HG03439 (cell line): ENCODE results near the gene FLNC.
A peak's percentile ranks its signal among the peaks of the same experiment; 100 is the strongest.

Experiments used
- ATAC-seq: cut with Tn5 transposase; IDR thresholded peaks from one replicate; pipeline ENCODE4 v1.9.1; 2021; ENCODE audit warnings: mild to moderate bottlenecking, moderate library complexity; ENCODE audit not compliant: unreplicated experiment

The FLNC gene

DNA sequence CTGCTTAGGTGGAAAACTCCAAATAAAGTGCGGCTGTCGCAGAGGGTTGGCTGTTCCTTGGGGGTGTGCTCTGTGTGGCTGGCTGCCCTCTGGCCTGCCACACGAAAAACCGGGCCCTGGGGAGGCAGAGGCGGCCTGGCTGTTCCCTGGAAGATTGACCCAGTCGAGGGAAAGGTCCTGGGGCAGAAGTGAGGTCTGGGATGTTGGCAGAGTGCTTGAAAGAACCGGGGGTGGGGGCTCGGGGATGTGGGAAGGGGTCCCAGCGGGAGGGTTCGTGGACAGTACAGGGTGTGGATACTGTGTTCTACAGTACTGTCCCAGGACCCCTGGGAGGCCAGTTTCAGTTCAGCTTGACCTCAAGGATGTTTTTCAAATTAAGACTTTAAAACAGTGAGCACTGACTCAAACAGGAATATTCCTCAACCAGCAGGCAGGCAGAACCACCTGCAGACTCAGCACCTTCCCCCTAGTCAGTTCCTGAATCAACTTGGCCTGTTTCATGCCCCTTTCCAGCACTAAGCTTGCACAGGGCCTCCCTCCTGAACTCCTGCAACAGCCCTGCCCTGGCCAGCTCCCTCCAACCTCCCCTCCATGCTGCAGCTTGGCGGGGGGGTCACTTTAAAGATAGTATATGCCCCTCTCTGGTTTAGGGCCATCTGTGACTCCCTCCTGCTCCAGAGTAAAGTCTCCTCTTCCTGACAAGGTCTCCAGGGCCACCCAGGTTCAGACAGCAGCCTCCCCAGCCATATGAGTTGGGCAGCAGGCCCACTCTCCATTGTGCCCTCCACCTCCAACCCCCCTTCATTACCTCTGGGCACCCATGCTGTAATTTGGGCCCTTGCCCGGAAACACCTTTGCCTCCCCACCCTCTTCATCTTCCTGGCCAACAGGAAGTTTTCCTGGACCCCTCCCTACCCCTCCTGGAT, 29.3 kb downstream of the FLNC start:
- ATAC-seq = no peak

DNA sequence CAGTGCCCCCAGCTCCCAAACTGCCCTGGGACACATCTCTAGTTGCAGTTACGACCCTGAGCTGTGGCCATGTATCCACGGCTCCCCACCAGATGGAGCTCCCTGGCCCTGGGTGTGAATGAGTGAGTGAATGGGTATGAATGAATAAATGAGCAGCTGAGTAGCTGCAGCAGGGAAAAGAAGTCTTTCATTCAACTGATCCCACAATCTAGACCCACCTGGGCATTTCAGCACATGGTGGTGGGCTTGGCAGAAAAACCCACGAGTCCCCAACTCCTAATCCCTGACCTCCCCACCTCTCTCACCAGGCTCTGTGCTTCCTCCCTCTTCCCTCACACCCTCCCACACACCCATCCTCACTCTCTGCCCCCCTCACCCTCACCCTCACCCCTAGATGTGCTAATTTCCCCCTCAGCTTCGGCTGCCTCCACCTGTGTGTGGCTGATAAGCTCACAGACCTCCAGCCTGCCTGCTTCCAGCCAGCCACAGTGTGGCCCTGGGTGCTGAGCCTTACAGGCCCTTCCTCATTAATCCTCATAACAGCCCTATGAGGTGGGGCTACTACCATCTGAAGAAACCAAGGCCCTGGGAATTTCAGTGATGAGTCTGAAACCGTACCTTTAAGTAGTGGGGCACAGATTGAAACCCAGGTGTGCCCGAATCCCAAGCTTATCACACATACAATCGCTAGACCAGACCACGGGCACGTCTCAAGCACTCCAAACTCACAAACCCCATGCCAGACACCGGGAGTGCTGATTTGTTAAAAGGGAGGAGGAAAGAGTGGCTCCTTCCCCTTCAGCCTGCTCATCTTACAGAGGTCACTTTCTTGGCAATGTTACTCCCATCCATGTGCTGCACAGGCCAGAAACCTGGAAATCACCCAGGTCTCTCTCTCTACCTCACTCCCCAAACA, 30.2 kb downstream of the FLNC start:
- no peak for ATAC-seq

DNA sequence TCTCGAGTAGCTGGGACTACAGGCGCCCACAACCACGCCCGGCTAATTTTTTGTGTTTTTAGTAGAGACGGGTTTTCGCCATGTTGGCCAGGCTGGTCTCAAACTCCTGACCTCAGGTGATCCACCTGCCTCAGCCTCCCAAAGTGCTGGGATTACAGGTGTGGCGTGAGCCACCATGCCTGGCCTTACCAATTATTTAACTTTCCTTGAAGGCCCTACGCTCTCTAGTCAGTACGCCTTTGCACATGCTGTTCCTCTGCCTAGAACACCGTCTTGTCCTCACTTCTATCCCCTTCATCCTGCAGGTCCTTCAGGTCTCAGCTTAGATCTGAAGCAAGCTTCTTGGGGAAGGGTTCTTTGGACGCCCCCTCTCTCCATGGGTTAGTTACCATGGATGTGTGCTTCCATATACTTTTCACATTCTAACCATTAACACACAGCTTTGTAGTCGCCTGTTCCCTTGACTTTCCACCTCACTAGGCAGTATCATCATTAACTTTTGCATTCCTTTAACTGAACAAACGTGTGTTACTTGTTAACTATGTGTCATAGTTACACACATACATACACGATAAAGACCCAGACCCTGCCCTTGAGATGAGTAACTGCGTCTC, 31.9 kb downstream of the FLNC start:
- no peak for ATAC-seq

DNA sequence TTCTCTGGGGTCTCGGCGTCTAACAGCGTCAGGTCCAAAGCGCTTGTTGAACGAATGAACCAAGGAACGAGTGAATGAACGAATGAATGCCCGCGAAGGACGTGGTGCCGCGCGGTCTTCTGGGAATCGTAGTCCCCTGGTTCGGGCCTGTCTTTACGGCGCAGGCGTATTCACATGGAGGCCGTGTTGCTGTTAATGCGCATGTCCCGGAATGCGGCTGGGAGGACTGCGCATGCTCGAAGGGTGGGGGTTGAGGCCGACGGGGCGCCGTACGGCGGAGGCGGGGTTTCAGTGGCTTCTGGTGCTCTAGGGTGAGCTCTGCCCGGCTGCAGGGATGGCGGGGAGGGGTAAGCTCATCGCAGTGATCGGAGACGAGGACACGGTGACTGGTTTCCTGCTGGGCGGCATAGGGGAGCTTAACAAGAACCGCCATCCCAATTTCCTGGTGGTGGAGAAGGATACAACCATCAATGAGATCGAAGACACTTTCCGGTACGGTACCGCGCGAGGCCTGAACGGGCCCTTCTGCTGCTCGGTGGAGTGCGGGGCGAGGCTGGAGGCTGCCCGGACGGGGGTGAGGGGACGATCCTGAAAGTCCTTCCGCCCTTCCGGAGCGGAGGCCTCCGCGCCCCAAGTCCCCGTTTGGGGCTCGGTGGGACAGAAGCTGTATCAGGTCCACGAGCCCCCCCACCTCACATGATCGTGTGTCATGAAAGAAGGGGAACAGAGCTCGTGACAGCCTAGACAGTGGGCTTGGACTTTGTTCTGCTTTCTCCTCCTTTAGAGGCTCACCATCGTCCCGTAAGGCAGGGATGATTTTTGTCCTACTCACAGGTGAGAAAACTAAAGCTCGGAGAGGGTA, 32.6 kb downstream of the FLNC start, which contains the start of gene ATP6V1F:
Gene ATP6V1F, plus strand, starts transcription at position 286 of the 862 bp plus-strand sequence. Its CDS starts 49 bp downstream, at position 335.
- ATAC-seq = peak; percentile 83

DNA sequence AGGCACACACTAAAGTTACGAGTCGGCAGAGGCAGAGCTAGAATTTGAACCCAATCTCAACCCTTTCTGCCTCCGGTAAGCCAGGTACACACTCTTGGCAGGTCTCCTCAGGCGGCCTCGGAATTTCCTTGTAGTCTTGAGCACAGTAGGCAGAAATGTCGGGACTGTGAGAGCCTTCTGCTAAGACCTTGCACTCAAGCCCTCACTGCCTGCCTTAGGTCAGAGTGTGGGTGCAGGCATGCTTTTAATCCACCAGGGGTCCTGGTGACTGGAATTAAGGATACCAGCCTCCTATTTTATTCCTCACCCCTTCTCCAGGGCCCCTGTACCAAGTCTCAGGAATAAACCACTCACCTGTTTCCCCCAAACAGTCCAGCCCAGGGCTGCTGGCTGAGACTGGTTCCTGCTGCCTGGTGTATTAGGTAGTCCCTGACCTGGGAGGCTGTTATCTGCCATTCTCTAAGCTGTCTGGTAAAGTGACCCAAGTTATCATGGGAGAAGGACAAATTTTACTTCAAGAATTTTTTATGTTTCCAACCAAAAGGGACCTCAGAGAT, 33.3 kb downstream of the FLNC start:
- peak; percentile 27 for ATAC-seq

DNA sequence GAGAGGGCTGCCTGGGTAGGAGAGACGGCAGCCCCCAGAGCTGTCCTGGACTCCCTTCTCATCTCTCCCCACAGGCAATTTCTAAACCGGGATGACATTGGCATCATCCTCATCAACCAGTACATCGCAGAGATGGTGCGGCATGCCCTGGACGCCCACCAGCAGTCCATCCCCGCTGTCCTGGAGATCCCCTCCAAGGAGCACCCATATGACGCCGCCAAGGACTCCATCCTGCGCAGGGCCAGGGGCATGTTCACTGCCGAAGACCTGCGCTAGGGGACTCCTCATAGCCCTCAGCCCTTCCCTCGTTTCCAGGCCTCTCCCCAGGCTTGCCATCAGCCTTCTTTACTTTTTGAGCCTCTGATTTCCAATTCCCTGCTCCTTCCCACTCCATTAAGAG, 35.1 kb downstream of the FLNC start:
- ATAC-seq = no peak

DNA sequence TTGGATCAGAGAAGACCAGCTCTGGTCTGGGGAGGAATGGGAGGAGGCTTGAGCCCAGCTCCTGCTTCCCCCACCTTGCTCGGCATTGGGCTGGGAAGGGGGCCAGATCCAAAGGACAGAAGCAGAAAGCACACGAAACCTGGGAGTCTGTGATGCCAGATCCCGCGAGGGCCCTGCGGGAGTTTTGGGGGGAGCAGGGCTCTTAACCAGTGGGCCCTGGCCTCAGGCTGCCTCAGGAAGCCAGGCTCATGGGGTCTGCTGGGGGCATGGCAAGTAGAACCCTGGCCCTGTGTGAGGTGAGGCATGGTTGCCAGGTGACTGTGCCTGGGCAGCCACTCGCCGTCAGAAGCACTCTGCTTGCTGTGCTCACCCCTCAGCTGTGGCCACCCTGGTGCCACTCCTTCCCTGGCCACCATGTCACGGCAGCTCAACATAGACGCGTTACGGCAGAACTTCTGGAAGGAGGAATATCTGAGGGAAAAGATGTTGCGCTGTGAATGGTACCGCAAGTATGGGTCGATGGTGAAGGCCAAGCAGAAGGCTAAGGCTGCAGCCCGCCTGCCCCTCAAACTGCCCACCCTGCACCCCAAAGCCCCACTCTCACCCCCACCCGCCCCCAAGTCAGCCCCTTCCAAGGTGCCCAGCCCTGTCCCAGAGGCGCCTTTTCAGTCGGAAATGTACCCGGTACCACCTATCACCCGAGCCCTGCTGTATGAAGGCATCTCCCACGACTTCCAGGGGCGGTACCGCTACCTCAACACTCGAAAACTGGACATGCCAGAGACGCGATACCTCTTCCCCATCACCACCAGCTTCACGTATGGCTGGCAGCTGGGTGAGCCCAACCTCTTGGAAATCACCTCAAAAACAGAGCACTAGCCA, 36.0 kb downstream of the FLNC start:
- ATAC-seq = no peak

DNA sequence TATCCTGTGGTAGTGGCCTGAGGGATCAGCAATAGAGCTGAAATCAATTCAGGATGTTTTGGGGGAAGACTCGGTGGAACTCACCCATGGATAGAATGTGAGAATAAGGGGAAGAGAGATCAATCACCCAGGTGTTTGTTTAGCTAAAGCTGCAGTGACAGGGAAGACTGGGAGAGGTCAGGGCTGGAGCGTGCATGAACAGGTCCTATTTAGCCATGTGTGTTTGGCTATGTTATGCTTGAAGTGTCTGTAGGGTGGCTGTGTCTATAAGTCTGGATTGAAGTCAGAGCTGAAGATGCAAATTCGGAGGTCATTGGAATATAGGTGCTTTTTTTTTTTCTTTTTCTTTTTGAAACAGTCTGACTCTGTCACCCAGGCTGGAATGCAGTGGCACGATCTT, 37.0 kb downstream of the FLNC start:
- no peak for ATAC-seq

DNA sequence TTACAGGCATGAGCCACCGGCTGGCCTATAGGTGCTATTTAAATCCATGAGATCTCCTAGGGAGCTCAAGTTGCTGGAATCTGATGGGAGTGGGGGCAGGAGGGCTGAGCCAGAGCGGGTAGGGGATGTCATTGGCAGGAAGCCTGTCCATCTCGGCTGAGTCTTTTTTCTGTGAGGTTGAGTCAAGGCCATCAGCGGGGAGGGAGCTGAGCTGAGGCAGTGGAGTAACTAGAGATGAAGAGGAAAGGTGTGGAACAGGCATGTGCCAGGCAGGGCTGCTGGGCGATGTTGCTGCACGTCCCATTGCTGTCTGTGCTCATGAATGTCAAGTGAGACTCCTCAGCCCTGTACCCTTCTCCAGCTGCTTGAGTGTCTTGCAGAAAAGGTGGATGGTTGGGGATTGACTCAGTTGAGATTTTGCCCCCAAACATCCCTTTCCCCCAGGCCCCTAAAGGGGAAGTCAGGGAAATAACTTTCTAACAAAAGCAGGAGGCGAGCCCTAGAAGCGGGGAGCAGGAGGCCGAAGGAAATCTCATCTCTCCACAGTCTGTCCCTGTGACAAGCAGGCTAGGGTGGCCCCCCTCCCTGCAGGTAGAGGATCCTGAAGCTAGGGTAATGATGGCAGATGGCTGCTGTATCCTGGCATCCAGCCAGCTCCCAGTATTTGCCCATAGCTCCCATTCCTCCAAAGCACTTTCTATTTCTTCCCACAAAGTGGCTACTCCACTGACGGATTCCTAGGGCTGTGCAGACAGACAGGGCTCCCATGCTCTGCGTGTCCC, 37.8 kb downstream of the FLNC start:
- no peak for ATAC-seq

DNA sequence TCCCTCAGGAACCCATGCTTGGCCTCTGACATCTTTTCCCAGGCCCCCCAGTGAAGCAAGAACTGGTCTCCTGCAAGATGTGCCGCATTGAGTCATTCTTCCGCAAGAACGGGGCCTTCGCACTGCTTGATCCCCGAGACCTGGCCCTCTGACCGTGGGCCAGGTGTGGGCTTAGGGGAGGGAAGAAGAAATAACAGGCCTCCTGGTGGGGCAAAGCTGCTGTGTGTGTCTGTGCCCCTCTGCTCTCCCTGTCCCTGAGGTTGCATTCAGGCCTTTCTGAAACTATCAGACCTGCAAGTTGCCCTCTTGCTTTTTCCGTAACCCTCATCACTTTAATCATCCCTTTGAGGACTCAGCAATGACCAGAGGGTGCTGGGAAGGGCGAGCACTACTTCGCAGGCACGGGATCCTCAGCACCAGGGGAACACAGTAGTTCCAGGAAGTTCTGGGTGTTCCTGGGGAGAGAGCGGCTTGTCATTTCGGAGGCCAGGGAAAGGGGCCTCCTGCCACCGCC, 38.5 kb downstream of the FLNC start:
- ATAC-seq = no peak

DNA sequence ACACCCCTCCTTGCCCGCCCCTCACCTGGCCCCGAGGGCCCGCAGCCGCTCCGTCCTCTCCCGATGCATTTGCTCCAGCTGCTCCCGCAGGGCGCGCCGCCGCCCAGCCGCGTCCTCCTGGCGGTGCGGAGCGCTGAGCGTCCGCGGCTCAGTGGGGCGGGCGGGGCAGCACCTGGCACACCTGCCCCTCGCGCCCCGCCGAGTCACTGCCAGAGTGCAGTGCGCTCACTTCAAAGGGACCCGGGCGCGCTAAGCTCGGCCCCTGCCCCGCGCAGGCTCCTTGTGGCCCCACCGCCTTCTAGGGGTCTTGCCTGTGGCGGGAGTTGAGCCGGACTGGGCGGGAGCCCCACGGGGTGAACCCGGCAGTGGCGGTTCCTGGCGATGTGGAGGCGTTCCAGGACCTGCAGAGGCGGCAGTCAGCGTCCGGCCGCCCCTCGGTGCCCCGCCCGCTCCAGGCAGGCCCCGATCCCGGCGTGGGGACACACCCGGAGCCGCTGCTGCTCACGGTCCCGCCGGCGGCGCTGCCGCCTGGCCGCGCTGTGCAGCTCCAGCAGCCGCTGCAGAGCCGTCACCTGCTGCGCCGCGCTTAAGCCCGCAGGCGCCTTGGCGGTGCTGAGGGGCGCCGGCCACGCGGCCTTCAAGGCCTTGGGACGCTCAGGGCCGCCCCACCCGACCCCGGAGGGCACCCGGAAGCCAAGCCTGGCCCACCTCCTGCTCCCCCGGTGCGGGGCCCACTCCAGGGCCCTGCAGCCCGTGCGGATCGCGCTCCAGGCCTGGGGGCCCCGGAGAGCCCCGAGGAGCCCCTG, 39.1 kb downstream of the FLNC start:
- no peak for ATAC-seq

DNA sequence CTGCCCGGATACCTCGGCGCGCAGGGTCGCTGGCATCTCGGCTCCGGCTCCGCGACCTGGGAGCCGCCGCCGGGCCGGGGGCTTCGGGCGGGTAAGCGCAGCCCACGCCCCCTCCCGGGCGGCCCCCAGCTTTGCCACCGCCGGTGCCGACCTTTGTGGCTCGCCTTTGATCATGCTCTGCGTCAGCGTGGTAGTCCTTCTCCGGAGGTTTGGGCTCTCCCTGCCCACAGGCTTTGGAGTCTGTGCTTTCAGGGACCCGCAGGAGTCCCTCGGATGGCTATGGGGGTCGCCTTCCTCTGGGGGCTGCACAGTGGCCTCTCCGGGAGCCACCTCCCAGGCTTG, 39.7 kb downstream of the FLNC start:
- no peak for ATAC-seq

DNA sequence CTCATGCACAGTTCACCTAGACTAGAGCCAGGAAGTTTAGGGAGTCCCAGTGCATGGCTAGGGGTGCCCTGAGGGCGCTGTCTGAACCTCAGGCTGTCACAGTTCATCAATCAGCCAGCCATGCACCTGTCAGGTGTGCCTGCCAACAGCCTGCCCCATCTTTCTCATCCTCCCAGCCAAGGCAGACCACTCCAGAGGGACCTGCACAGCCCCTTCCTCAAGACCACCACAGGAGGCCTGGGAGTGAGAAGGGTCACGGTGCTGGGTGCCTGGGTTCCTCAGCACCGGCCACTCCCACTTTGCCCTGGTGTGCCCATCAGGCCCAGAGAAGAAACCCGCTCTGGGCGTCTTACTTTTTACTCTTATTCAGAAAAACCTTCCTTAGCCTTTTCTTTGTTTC, 40.8 kb downstream of the FLNC start:
- ATAC-seq = no peak

DNA sequence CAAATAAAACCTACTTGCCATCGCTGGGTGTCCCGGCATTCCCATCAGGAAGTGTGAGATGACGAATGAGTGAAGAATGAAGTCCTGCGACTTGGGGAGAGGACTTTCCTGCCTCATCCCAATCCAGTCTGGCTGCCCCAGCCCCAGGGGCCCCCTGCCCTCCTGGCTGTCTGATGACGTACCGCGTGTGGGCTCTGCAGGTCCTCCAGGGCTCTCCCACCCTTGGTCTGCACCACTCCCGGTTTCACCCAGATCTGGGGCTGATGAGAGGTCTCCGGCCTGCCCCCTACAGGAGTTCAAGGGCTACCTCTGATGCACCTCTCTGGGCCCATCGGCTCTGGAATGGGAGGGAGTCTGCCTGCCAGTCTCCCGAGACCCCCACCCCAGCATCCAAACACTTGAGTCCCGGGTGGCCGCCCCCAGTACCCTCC, 42.2 kb downstream of the FLNC start:
- ATAC-seq = no peak

DNA sequence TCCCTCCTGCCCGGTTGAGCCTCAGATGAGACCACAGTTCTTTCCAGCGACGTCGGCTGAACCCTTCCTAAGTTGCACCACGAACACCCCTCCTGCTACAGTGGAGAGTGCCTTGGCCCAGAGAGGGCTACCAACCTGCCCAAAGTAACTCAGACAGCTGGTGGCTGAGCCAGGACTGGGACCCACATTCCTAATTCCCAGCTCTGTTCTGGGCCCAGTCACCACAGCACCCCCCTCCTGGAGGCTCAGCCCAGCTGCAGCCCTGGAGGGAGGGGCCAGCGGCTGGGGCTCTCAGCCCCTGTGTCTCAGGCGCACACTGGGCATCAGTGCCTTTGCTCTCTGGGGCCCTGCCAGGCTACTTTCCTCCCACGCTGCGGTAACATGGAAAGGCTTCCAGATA, 43.0 kb downstream of the FLNC start:
- ATAC-seq = no peak

DNA sequence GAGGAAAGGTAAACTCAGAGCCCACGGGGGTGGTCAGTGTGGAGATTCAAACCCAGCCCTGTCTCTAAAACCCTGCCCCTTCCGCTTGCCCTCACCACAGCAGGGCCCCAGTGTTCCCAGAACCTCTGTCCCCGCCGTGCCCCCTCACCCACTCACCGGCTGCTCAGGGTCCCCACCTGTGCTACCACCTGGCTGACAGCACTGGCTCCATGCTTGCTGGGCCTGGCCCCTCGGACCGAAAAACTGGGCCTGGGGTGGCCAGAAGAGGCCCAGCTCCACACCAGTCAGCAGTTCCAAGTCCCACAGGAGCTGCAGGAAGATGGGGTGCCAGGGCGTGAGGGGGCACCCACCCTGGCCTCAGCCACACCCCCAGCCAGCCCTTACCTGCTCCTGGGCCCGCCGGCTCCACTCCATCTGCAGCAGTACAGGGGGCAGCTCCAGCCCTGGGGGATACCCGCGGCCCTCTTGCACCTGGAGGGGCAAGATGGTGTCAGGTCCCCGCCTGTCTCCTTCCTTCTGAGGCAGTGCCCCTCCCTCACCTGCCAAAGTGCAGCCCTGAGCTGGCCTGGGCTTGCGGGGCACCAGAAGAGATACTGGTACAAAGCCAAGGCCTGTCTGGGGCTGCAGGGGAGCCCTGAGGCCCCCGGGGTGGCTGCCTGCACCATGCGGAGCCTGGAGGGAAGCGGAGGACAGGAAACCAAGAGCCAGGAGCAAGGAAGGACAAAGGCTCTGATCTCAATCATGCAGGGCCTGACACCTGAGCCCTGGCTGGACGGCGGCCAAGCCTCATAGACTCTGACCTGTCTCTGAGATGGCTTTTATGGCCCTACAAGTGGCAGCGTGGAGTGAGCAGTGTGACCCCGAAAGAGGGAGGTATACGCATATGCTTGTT, 44.2 kb downstream of the FLNC start:
- no peak for ATAC-seq
